Measurements from ENCODE around the gene E4F1. TPM values are rescaled to one million over a fixed set of nuclear protein-coding genes. Genes with fewer than 3 reads are reported as not detected.

Gene E4F1
- total RNA-seq, 1 donor from 2014 or later, result 18.7 TPM

GRCh38 chr16:2184346-2184745 is 39.0 kb upstream of the E4F1 start:
- Mint-ChIP-seq H3K4me3 (ENCODE audit: unreplicated experiment) (no peak overlapping the region), H3K36me3 (ENCODE audit: low read depth) (peaks cover 2% of the 10 kb centered on the region), H3K27ac (ENCODE audit: unreplicated experiment) (no peak overlapping the region), H3K9me3 (ENCODE audit: low read depth) (no peaks in the 10 kb centered on the region), H3K4me1 (ENCODE audit: low read depth) (no peaks in the 10 kb centered on the region), H3K27me3 (ENCODE audit: low read depth) (no peaks in the 10 kb centered on the region)
- TF ChIP-seq CTCF (IDR thresholded peaks at IDR 0.05), result no peak
- no peak for DNase-seq (ENCODE audit: low spot score)

- H3K4me3 Mint-ChIP-seq (ENCODE audit: unreplicated experiment), result no peak overlapping the region
- H3K36me3 Mint-ChIP-seq (ENCODE audit: low read depth), result peaks cover 2% of the 10 kb centered on the region
- H3K9me3 Mint-ChIP-seq (ENCODE audit: low read depth), result no peaks in the 10 kb centered on the region
- H3K4me1 Mint-ChIP-seq (ENCODE audit: low read depth), result no peaks in the 10 kb centered on the region
- no peak overlapping the region for H3K27ac Mint-ChIP-seq (ENCODE audit: unreplicated experiment)
- TF ChIP-seq CTCF (IDR thresholded peaks at IDR 0.05), result no peak
- no peaks in the 10 kb centered on the region for H3K27me3 Mint-ChIP-seq (ENCODE audit: low read depth)
- no peak for DNase-seq (ENCODE audit: low spot score)
These were observed 38.4 kb upstream of the E4F1 start for GRCh38 chr16:2184962-2185361.

GRCh38 chr16:2186064-2186463 is 37.3 kb upstream of the E4F1 start:
- DNase-seq (ENCODE audit: low spot score), result no peak
- Mint-ChIP-seq H3K27ac (ENCODE audit: unreplicated experiment) (no peak overlapping the region), H3K4me1 (ENCODE audit: low read depth) (no peaks in the 10 kb centered on the region), H3K27me3 (ENCODE audit: low read depth) (no peaks in the 10 kb centered on the region), H3K4me3 (ENCODE audit: unreplicated experiment) (no peak overlapping the region), H3K36me3 (ENCODE audit: low read depth) (peaks cover 2% of the 10 kb centered on the region), H3K9me3 (ENCODE audit: low read depth) (no peaks in the 10 kb centered on the region)
- TF ChIP-seq CTCF (IDR thresholded peaks at IDR 0.05), result no peak

- no peak for TF ChIP-seq CTCF (IDR thresholded peaks at IDR 0.05)
- Mint-ChIP-seq H3K9me3 (ENCODE audit: low read depth) (no peaks in the 10 kb centered on the region), H3K4me3 (ENCODE audit: unreplicated experiment) (no peak overlapping the region), H3K4me1 (ENCODE audit: low read depth) (no peaks in the 10 kb centered on the region), H3K36me3 (ENCODE audit: low read depth) (peaks cover 2% of the 10 kb centered on the region), H3K27me3 (ENCODE audit: low read depth) (no peaks in the 10 kb centered on the region), H3K27ac (ENCODE audit: unreplicated experiment) (no peak overlapping the region)
- DNase-seq (ENCODE audit: low spot score), result no peak
These were observed 36.9 kb upstream of the E4F1 start for GRCh38 chr16:2186505-2186904.

- TF ChIP-seq CTCF (IDR thresholded peaks at IDR 0.05), result no peak
- no peak overlapping the region for H3K4me3 Mint-ChIP-seq (ENCODE audit: unreplicated experiment)
- DNase-seq (ENCODE audit: low spot score), result no peak
- peaks cover under 1% of the 10 kb centered on the region for H3K36me3 Mint-ChIP-seq (ENCODE audit: low read depth)
- H3K27ac Mint-ChIP-seq (ENCODE audit: unreplicated experiment), result no peak overlapping the region
- H3K4me1 Mint-ChIP-seq (ENCODE audit: low read depth), result no peaks in the 10 kb centered on the region
- no peaks in the 10 kb centered on the region for H3K27me3 Mint-ChIP-seq (ENCODE audit: low read depth)
- no peaks in the 10 kb centered on the region for H3K9me3 Mint-ChIP-seq (ENCODE audit: low read depth)
These were observed 36.2 kb upstream of the E4F1 start for GRCh38 chr16:2187212-2187611.

All from chondrocyte (in vitro differentiated cells).